Measurements from ENCODE around the gene HMGN3.

The HMGN3 gene

GRCh38 chr6:79232696-79233462 is 1.6 kb downstream of the HMGN3 start:
- no peak for DNase-seq (ENCODE audit: low read depth)

DNA sequence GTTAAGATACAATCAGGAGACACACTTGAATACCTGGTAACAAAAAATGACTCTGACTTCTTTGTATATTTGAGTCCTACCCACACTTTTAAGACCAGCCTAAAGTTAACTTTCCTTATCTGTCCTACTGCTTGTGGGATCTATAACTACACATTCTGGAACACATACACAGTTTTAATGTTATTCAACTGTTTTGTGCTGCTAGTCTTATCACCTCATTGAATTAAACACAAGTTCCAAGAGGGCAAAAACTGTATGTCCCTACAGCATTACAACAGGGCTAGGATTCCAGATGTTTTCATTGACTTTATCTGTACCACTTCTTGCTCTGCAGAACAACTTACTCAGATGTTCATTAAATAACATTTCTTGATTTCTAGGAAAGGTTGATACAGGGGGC is 2.8 kb downstream of the HMGN3 start:
- DNase-seq (ENCODE audit: low read depth): no peak

- DNase-seq (ENCODE audit: low read depth): no peak
Observed at GRCh38 chr6:79231101-79231500, 3.4 kb downstream of the HMGN3 start.

DNA sequence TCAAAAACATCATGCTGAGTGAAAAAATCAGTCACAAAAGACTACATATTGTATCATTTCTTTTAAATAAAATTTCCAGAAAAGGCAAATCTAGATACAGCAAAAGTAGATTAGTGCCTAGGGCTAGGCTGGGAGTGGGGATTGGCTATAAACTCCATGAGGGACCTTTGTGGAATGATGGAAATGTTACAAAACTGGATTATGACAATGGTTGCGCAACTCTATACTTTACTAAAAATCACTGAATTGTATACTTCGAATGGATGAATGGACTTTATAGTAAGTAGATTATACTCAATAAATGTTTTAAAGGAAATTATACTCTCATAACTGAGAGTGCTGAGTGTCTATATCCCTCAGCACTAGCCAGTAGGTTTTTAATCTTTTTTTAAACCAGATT is 4.3 kb downstream of the HMGN3 start:
- DNase-seq (ENCODE audit: low read depth): no peak

- no peak for DNase-seq (ENCODE audit: low read depth)
Observed at GRCh38 chr6:79227445-79227844, 7.0 kb downstream of the HMGN3 start.

GRCh38 chr6:79226660-79227059 is 7.8 kb downstream of the HMGN3 start:
- no peak for DNase-seq (ENCODE audit: low read depth)

GRCh38 chr6:79225717-79226599 is 8.5 kb downstream of the HMGN3 start:
- no peak for DNase-seq (ENCODE audit: low read depth)

GRCh38 chr6:79223611-79224404 is 10.7 kb downstream of the HMGN3 start:
- DNase-seq (ENCODE audit: low read depth): no peak

DNA sequence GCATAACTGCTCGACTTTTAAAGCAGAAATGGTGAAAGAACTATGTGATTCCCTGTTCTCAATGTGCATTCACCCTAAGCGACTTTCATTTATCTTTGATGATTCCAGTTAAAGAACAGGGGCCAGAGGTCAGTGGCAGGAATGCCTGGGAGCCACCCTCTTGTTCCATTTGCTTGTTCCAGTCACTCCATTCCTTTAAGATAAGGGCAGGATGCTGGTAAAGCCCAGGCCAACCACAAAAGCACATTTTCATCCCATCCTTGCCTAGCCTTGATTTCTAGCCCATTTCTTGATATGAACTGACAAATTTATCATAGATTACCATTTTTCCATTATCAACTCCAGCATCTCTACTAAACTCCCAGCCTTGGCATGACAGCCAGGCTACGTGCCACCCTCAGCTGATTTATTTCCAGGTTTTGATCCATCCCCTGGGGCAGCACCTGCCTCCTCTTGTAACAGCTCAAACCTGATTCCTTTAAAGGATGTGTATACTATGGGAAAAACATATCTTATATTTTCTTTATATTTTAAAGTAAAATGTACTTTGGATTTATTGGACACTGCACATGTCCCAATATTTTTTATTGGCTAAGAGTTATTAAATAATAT is 19.2 kb downstream of the HMGN3 start:
- no peak for DNase-seq (ENCODE audit: low read depth)

DNA sequence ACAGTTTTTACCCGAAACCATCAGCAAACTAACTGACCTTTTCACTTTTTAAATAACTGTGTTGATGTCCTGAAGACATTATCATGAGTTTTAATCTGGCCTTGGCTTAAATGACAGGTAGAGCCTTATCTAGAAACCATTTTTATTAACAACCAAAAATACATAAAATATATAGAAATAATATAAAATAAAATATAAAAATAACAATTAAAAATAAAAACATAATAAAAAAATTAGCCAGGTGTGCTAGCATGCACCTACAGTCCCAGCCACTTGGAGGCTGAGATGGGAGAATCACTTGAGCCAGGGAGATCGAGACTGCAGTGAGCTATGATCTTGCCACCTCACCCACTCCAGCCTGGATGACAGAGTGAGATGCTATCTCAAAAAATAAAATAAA is 21.6 kb downstream of the HMGN3 start:
- no peak for DNase-seq (ENCODE audit: low read depth)

GRCh38 chr6:79208816-79209215 is 25.7 kb downstream of the HMGN3 start:
- DNase-seq (ENCODE audit: low read depth): no peak

- DNase-seq (ENCODE audit: low read depth): no peak
Observed at GRCh38 chr6:79203753-79204253, 30.7 kb downstream of the HMGN3 start.

DNA sequence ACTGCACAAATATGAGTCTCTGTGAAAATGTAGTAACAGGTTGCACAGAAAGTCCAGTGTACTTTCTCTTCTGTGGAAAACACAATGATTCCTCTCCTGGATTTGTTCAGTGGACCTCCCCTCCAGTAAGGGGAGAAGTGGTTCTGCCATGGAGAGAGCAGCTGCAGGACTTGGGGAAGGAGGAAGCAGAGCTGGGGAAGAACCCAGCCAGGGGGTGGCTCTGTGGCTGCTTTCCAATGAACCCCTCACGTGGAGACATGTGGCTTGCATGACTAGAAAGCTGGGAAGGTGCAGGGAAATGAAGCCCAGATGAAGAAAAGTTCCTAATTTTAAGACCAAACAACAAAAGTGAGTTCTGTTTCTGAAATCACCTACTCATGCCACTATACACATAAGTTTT is 31.9 kb downstream of the HMGN3 start:
- no peak for DNase-seq (ENCODE audit: low read depth)

- no peak for DNase-seq (ENCODE audit: low read depth)
Observed at GRCh38 chr6:79201983-79202382, 32.5 kb downstream of the HMGN3 start.

GRCh38 chr6:79201143-79201542 is 33.3 kb downstream of the HMGN3 start:
- DNase-seq (ENCODE audit: low read depth): no peak

DNA sequence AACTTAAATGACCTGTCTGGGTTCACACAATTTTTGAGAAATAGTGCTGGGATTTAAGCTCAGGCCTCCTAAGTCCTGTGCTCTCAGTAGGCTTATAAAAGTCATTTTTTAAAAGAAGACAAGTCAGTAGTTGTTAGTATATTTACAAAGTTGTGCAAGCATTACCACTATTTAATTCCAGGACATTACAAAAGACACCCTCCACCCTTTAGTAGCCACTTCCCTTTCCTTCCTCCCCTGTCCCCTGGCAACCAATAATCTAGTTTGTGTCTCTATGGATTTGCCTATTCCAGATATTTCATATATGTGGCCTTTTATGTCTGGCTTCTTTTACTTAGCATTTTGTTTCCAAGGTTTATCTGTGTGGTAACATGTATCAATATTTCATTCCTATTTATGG is 37.6 kb downstream of the HMGN3 start:
- no peak for DNase-seq (ENCODE audit: low read depth)

- DNase-seq (ENCODE audit: low read depth): no peak
Observed at GRCh38 chr6:79193971-79194370, 40.5 kb downstream of the HMGN3 start.

GRCh38 chr6:79189760-79190350 is 44.6 kb downstream of the HMGN3 start:
- DNase-seq (ENCODE audit: low read depth): no peak

GRCh38 chr6:79188885-79189480 is 45.5 kb downstream of the HMGN3 start:
- DNase-seq (ENCODE audit: low read depth): no peak

GRCh38 chr6:79188107-79188506 is 46.4 kb downstream of the HMGN3 start:
- DNase-seq (ENCODE audit: low read depth): no peak

- no peak for DNase-seq (ENCODE audit: low read depth)
Observed at GRCh38 chr6:79186564-79186963, 47.9 kb downstream of the HMGN3 start.

Measured in activated T-cell treated with anti-CD3 and anti-CD28 coated beads for 48 hours (primary cell).